HUES64 (cell line): ENCODE measurements around the gene CCDC27.

ENCODE experiments used
- H3K27ac ChIP-seq: 2 replicates; pipeline ENCODE4 v1.7.0; 2013; ENCODE audit warnings: low read depth, low read length, inconsistent platforms
- H3K27me3 ChIP-seq: 2 replicates; pipeline ENCODE4 v1.6.1; 2013; ENCODE audit warnings: mild to moderate bottlenecking, low read length; ENCODE audit not compliant: insufficient read depth
- H3K36me3 ChIP-seq: 2 replicates; pipeline ENCODE4 v1.6.1; 2013; ENCODE audit warnings: mild to moderate bottlenecking, low read length; ENCODE audit not compliant: insufficient read depth
- H3K4me1 ChIP-seq: 2 replicates; pipeline ENCODE4 v1.6.1; 2013; ENCODE audit warnings: mild to moderate bottlenecking, low read length, moderate library complexity; ENCODE audit not compliant: insufficient read depth
- H3K4me3 ChIP-seq: 2 replicates; pipeline ENCODE4 v1.5.1; 2013; ENCODE audit warnings: mild to moderate bottlenecking, low read length, moderate library complexity
- H3K9ac ChIP-seq: 2 replicates; pipeline ENCODE4 v1.6.1; 2013; ENCODE audit warnings: mild to moderate bottlenecking, low read depth, low read length
- H3K9me3 ChIP-seq: 2 replicates; pipeline ENCODE4 v1.6.1; 2013; ENCODE audit warnings: low read depth, low read length; ENCODE audit not compliant: insufficient read depth
- WGBS: fragments of 150-250, 120-280 bp; methylation state at CpG from one replicate; pipeline ENCODE4 v1.1.7; 2013; ENCODE audit warnings: missing lambda C conversion rate; 5-methylcytosine and 5-hydroxymethylcytosine counted together

Gene CCDC27

GRCh38 chr1:3780901-3781300 lies 28.7 kb downstream of the CCDC27 start:
- Histone ChIP-seq H3K27me3 (no peaks in the 10 kb centered on the region), H3K27ac (no peak overlapping the region), H3K4me3 (no peak overlapping the region), H3K9me3 (no peaks in the 10 kb centered on the region), H3K36me3 (peaks cover 65% of the 10 kb centered on the region), H3K9ac (no peak overlapping the region), H3K4me1 (no peaks in the 10 kb centered on the region)
- 95% methylated on average over 21 of the region's 21 CpGs for WGBS

GRCh38 chr1:3783651-3784474 lies 31.6 kb downstream of the CCDC27 start:
- H3K36me3 ChIP-seq, result peaks cover 84% of the 10 kb centered on the region
- no peak overlapping the region for H3K9ac ChIP-seq
- no peak overlapping the region for H3K4me3 ChIP-seq
- no peaks in the 10 kb centered on the region for H3K9me3 ChIP-seq
- no peaks in the 10 kb centered on the region for H3K4me1 ChIP-seq
- no peak overlapping the region for H3K27ac ChIP-seq
- 96% methylated on average over 30 of the region's 30 CpGs for WGBS
- H3K27me3 ChIP-seq, result no peaks in the 10 kb centered on the region

DNA sequence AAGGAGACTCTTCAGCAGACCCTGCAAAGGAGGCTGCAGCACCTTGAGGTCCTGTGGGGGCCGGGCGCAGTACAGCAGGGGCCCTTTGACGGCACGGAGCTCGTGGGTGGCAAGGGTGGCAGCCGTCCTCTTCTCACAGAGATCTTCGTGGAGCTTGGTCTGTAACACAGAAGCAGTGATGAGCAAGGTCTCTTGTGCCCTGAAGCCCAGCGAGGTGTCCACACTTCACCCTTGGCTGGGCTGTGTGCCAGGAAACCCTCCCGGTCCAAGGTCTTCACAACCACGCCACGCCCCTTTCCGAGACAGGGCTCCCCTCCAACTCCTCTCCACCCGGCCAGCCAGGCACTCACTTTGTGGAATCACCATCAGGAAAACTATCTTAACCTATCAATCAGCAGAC lies 32.8 kb downstream of the CCDC27 start:
- 95% methylated on average over 13 of the region's 13 CpGs for WGBS
- no peak overlapping the region for H3K9ac ChIP-seq
- H3K27ac ChIP-seq, result no peak overlapping the region
- H3K36me3 ChIP-seq, result peaks cover 76% of the 10 kb centered on the region
- no peaks in the 10 kb centered on the region for H3K9me3 ChIP-seq
- 0 out of 2 replicates have a peak, but pooled peaks cover 5% of the 10 kb centered on the region for H3K4me1 ChIP-seq
- no peaks in the 10 kb centered on the region for H3K27me3 ChIP-seq
- H3K4me3 ChIP-seq, result no peak overlapping the region

GRCh38 chr1:3785456-3786157 lies 33.4 kb downstream of the CCDC27 start:
- H3K36me3 ChIP-seq, result peaks cover 74% of the 10 kb centered on the region
- no peak overlapping the region for H3K9ac ChIP-seq
- no peaks in the 10 kb centered on the region for H3K27me3 ChIP-seq
- 0 out of 2 replicates have a peak, but pooled peaks cover 5% of the 10 kb centered on the region for H3K4me1 ChIP-seq
- 79% methylated on average over 14 of the region's 14 CpGs for WGBS
- no peak overlapping the region for H3K27ac ChIP-seq
- no peak overlapping the region for H3K4me3 ChIP-seq
- no peaks in the 10 kb centered on the region for H3K9me3 ChIP-seq

GRCh38 chr1:3786468-3787348 lies 34.5 kb downstream of the CCDC27 start:
- 96% methylated on average over 45 of the region's 45 CpGs for WGBS
- Histone ChIP-seq H3K27ac (no peak overlapping the region), H3K36me3 (peaks cover 63% of the 10 kb centered on the region), H3K9me3 (no peaks in the 10 kb centered on the region), H3K9ac (no peak overlapping the region), H3K4me1 (peaks cover 5% of the 10 kb centered on the region; the same call in 1 of the 2 replicates), H3K4me3 (no peak overlapping the region), H3K27me3 (no peaks in the 10 kb centered on the region)

DNA sequence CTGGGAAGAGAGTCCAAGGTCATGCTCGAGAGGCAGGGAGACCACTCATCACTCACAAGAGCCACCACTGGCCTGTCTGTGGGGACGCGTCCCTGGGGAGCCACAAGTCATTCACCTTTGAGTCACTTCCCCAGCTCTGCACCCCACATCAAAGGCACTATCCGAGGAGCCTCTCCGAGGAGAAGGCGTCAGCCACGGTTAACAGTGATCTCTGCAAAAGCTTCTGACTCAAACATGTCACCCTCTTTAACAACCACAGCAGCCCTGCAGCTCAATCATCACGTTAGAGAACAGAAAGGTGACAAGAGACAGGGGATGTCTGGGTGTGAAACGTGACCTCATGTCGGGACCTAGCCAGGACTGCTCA lies 35.1 kb downstream of the CCDC27 start:
- Histone ChIP-seq H3K9ac (no peak overlapping the region), H3K27ac (no peak overlapping the region), H3K4me1 (peaks cover 11% of the 10 kb centered on the region; the same call in 1 of the 2 replicates), H3K36me3 (peaks cover 61% of the 10 kb centered on the region), H3K4me3 (no peak overlapping the region), H3K27me3 (no peaks in the 10 kb centered on the region), H3K9me3 (no peaks in the 10 kb centered on the region)
- WGBS, result 94% methylated on average over 10 of the region's 10 CpGs

DNA sequence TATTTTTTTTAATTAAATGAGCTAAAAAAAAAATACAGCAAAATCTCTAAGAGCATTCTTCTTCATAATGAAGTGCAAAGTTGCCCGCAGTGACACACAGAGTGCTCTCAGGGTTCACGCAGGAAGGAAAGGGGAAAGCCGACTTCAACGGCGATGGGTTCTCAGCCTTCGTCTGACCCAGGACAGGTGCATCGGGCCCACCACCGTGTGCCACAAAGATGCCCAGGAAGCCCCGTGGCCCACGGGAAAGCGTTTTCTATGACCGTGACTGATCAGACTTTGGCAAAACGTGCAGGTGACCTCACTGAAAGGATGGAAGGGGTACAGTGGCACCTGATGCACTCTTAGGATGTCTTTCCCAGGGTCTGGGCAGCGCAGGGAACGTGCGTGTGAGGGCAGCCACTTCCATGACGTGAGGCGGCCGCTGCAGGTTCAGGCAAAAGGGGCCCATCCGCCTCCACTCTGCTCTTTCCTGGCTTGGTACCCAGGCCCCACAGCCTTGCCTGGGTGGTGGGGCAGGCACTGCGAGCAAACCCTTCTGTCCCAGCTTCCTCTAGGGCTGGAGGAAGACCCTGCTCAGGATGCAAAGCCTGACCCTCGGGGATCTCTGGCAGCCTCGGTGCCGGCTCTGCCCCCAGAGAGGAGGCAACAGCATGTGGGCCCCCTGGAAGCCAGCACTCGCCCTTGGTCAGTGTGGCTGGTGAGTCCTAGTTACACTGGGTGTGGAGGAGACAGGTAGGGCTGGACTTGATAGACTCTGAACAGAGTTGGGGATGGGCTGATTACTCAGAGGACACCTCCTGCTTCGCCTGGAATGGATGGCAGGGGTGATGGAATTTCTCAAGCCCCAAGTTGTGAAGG lies 35.7 kb downstream of the CCDC27 start:
- H3K4me3 ChIP-seq, result no peak overlapping the region
- no peak overlapping the region for H3K27ac ChIP-seq
- 94% methylated on average over 26 of the region's 26 CpGs for WGBS
- peaks cover 17% of the 10 kb centered on the region for H3K4me1 ChIP-seq
- peaks cover 54% of the 10 kb centered on the region for H3K36me3 ChIP-seq
- H3K27me3 ChIP-seq, result no peaks in the 10 kb centered on the region
- H3K9me3 ChIP-seq, result no peaks in the 10 kb centered on the region
- H3K9ac ChIP-seq, result no peak overlapping the region

- H3K27me3 ChIP-seq, result no peaks in the 10 kb centered on the region
- no peaks in the 10 kb centered on the region for H3K9me3 ChIP-seq
- peaks cover 17% of the 10 kb centered on the region for H3K4me1 ChIP-seq
- H3K27ac ChIP-seq, result no peak overlapping the region
- peaks cover 46% of the 10 kb centered on the region for H3K36me3 ChIP-seq
- 94% methylated on average over 16 of the region's 16 CpGs for WGBS
- no peak overlapping the region for H3K9ac ChIP-seq
- H3K4me3 ChIP-seq, result no peak overlapping the region
These were observed 36.6 kb downstream of the CCDC27 start for GRCh38 chr1:3788756-3789420.

DNA sequence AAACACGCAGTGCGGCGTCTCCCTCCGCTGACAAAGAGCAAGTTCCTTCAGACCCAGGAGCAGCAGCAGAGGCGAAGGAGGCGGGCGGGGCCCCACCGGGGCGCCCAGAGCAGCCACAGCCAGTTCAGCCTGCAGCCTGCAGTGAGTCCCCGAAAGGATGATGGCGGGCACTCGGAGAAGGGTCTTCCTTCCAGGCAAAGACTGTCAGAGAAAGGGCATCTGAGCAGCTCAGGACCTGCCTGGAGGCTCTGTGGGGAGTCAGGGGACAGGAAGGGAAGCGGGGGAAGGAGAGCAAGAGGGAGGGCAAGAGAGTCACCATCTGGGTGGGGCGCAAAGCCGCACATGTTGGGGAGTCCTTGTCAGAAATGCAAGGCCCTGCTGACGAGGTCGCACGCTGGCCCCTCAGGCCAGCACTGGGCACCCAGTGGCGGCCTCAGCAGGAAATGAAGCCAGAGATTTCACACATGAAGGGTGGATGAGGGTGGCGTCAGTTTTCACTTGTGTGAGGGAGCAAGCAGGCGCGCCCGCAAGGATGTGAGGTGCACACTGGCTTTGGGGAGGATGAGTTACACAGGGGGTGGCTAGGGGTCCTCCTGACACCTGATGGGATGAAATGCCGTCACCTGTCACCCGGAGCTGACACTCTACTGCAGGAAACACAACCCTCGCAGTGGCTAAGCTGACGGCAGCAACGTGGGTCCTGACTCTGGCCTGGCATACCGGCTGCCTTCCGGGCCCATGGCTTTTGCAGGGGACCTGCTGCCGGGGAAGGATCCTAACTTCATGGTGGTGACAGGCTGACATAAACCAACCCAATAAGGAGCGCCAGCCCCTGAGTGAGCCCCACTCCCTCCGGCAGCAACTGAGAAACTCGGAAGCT lies 37.4 kb downstream of the CCDC27 start:
- H3K9me3 ChIP-seq, result no peaks in the 10 kb centered on the region
- H3K27me3 ChIP-seq, result no peaks in the 10 kb centered on the region
- WGBS, result 93% methylated on average over 34 of the region's 34 CpGs
- peak overlapping the region; percentile 24; the same call in 1 of the 2 replicates for H3K9ac ChIP-seq
- H3K27ac ChIP-seq, result no peak overlapping the region
- no peak overlapping the region for H3K4me3 ChIP-seq
- H3K4me1 ChIP-seq, result peaks cover 22% of the 10 kb centered on the region
- peaks cover 39% of the 10 kb centered on the region for H3K36me3 ChIP-seq
